Activated gamma-delta T cell (primary cell): Measurements from ENCODE around the gene RNF123.

Experiments used
- DNase-seq: peaks from one replicate; lab custom pipeline; 2025; lab: John Stamatoyannopoulos, UW

RNF123 gene

GRCh38 chr3:49703443-49703927 lies 14.1 kb downstream of the RNF123 start:
- no peak for DNase-seq

- no peak for DNase-seq
These were observed 14.6 kb downstream of the RNF123 start for GRCh38 chr3:49703956-49704355.

- no peak for DNase-seq
These were observed 15.3 kb downstream of the RNF123 start for GRCh38 chr3:49704629-49705028.

- no peak for DNase-seq
These were observed 16.1 kb downstream of the RNF123 start for GRCh38 chr3:49705390-49705960.

GRCh38 chr3:49706456-49707112 lies 17.2 kb downstream of the RNF123 start:
- DNase-seq = no peak

GRCh38 chr3:49707113-49707480 lies 17.7 kb downstream of the RNF123 start:
- no peak for DNase-seq

- DNase-seq = no peak
These were observed 20.5 kb downstream of the RNF123 start for GRCh38 chr3:49709852-49710251.

GRCh38 chr3:49711489-49711888 lies 22.1 kb downstream of the RNF123 start:
- no peak for DNase-seq

GRCh38 chr3:49712166-49712565 lies 22.8 kb downstream of the RNF123 start:
- no peak for DNase-seq

- DNase-seq = no peak
These were observed 23.4 kb downstream of the RNF123 start for GRCh38 chr3:49712631-49713317.

- no peak for DNase-seq
These were observed 24.2 kb downstream of the RNF123 start for GRCh38 chr3:49713336-49714105.

- no peak for DNase-seq
These were observed 25.6 kb downstream of the RNF123 start for GRCh38 chr3:49714728-49715550.

- no peak for DNase-seq
These were observed 26.3 kb downstream of the RNF123 start for GRCh38 chr3:49715611-49716121.

GRCh38 chr3:49716169-49716568 lies 26.8 kb downstream of the RNF123 start:
- no peak for DNase-seq

GRCh38 chr3:49716691-49717210 lies 27.4 kb downstream of the RNF123 start:
- DNase-seq = no peak

- DNase-seq = no peak
These were observed 28.0 kb downstream of the RNF123 start for GRCh38 chr3:49717211-49717958.

- DNase-seq = no peak
These were observed 28.9 kb downstream of the RNF123 start for GRCh38 chr3:49717959-49718857.

- DNase-seq = no peak
These were observed 29.5 kb downstream of the RNF123 start for GRCh38 chr3:49718858-49719213.

GRCh38 chr3:49719214-49719884 lies 30.0 kb downstream of the RNF123 start, which contains the start of gene AMIGO3:
TSS of gene AMIGO3 (minus strand) at chr3:49719684. CDS start at chr3:49719465, 219 bp downstream.
- DNase-seq = peak; percentile 78
